GM19397 (cell line): ENCODE measurements around the gene ALX4.

Source experiments
- ATAC-seq: cut with Tn5 transposase; IDR thresholded peaks from one replicate; pipeline ENCODE4 v1.9.1; 2021; ENCODE audit warnings: mild to moderate bottlenecking, moderate library complexity; ENCODE audit not compliant: unreplicated experiment

Gene ALX4

DNA sequence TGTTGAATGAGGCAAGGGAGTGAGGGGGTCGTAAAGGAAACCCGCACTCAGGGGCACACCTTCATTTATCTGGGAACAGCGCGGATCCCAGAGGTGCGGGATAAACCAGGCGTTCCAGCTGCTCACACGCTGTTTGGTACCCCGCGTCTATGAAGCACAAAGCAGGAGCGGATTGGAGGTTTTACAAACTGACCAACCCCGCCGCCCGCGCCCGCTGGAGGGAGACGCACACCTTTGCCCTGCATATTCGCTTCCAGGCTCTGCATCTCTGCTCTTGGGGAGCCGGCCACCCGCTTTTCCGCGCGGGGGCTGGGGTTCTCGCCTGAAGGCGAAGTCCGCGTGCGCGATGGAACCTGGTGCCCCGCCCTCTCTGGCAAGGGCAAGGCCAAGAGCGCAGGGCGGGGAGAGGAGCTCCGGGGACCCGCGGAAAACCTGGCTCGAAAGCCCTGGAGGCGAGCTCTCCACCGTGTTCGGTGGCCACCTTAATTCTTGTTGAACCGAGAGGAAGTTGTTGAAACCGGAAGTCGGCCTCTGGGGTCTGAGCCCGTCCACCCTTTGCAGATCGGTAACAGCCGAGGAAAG lies 6.8 kb upstream of the ALX4 start:
- ATAC-seq, result no peak

- ATAC-seq, result no peak
Measured at GRCh38 chr11:44315947-44316658, 6.2 kb upstream of the ALX4 start.

GRCh38 chr11:44314733-44315132 lies 4.8 kb upstream of the ALX4 start:
- no peak for ATAC-seq

DNA sequence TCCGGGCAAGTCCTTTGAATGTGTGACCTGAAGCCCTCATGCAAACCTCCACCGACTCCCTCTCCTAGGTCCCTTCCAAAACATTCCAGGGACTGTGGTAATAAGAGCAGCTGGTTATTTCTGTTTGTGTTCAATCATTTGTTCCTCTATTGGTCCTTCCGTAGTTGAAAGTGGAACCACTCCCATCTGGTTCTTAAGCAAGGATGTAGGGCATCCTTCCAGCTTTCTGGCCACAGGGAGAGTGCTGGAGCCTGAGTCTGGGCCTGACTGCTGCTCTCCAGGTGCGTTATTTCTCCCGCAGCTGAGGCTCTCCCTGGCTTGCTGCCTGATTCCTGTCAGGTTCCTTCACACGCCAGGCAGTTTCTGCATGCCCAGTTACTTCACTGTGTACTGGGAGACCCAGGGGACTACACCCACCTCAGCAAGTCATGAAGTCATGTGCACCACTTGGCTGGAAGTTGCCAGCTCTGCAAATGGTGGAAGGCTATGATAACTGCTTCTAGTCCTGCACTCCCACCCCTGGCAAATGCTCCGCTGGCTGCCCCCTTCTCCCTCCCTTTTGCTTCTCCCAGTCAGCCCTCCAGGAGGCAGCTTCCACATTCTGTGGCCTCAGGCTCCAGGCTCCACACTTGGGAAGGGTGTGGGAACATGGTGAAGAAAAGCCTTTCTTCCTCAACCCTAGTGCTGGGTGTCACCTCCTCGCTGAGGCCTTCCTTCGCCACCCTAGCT lies 4.0 kb upstream of the ALX4 start:
- no peak for ATAC-seq

- ATAC-seq, result no peak
Measured at GRCh38 chr11:44312876-44313275, 2.9 kb upstream of the ALX4 start.

GRCh38 chr11:44311339-44312261 lies 1.7 kb upstream of the ALX4 start:
- ATAC-seq, result no peak

DNA sequence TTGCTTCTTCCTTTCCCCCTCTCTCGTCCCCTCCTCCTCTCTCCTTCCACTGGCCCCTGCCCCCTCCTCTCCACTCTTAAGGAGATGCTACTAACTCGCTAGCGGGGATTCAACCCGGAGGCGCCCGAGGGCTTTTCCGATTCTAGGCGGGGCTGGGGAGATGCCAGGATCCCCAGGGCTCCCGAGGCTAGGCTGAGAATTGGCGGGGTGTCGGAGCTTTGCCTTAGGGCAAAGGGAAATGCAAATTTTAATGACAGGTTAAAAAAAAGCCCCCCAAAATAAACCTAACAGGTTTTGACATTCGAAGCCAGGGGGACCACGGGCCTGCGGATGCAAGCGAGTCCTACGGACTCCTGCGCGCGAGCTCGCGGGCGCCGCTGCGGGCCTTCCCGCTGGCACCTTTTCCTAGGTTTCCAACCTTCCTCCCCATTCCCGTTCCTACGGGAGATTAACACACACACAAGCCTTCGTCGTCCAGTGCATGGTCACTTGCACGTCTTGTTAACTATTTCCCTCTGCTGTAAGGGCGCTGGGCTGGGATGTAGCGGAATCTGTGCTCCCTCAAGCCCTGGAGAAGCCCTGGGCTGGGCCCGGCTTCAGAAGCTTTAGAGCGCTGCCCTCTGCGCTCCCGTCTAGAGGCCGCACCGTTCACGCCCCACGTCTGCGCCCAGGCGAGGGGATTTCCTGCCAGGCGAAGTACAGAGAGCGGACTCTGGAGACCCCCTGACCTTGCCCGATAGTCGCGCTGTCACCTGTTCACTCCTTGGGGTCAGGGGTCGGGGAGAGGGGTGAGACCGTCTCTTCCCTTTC lies 729 bp upstream of the ALX4 start:
- ATAC-seq, result no peak

DNA sequence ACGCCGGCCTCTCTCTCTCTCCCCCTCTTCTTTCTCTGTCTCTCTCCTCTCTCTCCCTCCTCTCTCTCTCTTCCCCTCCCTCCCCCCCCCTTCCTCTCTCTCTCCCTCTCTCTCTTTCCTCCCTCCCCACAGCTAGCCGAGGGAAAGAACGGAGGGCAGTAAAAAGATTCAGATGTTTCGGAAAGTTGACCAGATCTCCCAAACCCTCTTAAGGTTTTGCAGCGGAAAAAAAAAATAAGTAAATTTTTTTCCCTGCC lies 195 bp upstream of the ALX4 start:
- ATAC-seq, result no peak

DNA sequence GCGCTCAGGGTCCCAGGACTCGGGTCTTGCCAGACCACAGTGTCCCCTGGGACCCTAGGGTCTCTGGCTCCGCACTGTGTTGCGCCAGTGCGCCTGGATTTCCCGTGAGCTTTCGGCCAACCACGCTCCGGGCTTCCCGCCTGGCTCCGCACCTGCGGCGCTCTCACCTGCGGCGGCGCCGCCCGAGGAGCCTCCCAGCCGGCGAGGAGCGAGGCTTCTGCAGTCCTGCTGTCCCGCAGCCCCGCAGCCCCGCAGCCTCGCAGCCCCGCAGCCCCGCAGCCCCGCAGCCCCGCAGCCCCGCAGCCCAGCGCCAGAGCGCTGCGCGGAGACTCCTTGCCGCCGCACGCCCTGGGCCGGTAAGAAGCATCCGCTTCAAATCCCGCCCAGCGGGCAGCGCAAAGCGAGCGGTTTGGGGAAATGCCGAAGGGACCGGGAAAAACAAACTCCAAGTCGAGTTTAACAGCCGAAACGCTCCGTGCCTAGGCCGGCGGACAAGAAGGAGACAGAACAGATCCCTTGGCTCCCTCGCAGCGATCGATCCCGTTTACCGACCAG lies 939 bp downstream of the ALX4 start:
- ATAC-seq, result no peak

GRCh38 chr11:44308256-44308922 lies 1.6 kb downstream of the ALX4 start:
- ATAC-seq, result no peak

- no peak for ATAC-seq
Measured at GRCh38 chr11:44307340-44308099, 2.4 kb downstream of the ALX4 start.

- ATAC-seq, result no peak
Measured at GRCh38 chr11:44306918-44307244, 3.1 kb downstream of the ALX4 start.

DNA sequence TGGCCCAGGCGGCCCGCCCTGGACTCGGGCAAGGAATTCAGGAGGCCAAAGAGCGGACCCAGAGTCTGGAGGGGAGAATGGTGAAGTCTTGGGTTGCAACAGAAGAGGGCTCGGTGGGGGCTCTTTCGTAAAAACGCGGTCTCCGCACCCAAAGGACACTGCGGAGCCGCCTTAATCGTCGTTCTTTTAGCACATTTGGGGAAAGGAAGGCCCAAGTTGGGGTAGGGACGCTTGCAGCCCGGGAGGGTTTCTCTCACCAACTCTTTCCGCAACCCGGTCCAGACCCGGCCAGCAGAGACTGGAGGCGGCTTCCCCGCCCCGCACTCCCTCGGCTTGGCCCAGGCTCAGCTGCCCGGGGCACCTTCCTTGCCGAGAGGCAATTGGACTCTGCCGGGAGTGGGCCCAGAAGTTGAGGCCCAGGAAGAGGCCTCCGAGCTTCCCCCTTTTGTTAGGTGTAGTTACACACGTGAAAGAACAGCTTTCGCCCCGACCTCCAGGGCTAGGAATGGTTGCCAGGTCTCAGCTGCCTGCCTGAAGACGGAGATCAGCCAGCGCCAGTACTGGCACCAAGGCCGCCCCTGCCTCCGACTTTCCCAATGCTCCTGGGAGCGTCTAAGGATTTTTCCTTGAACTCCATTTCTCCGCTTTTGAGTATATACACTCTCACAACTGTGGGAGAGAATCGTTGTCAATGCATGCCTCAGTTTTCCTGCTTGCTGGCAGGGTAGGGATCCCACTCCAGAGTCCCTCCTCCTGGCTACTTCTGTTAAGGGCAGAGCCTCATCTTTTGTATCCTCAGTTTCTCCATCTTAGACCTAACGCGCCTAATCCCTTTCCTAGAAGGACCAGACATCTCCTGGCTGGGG lies 3.7 kb downstream of the ALX4 start:
- ATAC-seq, result no peak

DNA sequence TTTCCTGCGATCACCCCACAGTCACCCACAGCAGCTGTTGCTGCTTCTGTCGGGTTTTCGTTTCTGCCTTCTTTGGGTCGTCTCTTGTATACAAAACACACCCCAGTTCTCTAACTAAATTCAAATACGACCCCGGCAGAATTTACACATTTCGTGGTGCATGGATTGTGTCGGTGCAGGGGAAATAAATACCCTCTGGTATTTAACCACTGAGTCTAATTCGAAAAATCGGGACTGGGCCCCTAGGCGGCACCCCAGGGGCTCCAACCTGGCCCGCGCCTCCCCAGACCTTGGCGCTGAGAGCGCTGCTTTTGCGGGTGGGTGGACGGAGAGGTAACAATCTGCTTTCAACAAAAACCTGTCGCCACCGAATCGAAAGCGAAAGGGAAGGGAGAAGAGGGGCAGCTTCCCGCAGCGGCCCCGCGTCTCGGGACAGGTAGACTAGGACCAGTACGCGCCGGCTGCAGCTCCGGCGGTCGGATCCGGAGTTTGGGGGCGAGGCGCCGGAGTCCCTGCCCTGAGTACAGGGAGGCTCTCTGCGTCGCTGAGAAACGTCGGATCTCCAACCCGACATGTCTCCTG lies 4.4 kb downstream of the ALX4 start:
- ATAC-seq, result no peak

GRCh38 chr11:44305026-44305469 lies 4.9 kb downstream of the ALX4 start:
- no peak for ATAC-seq

DNA sequence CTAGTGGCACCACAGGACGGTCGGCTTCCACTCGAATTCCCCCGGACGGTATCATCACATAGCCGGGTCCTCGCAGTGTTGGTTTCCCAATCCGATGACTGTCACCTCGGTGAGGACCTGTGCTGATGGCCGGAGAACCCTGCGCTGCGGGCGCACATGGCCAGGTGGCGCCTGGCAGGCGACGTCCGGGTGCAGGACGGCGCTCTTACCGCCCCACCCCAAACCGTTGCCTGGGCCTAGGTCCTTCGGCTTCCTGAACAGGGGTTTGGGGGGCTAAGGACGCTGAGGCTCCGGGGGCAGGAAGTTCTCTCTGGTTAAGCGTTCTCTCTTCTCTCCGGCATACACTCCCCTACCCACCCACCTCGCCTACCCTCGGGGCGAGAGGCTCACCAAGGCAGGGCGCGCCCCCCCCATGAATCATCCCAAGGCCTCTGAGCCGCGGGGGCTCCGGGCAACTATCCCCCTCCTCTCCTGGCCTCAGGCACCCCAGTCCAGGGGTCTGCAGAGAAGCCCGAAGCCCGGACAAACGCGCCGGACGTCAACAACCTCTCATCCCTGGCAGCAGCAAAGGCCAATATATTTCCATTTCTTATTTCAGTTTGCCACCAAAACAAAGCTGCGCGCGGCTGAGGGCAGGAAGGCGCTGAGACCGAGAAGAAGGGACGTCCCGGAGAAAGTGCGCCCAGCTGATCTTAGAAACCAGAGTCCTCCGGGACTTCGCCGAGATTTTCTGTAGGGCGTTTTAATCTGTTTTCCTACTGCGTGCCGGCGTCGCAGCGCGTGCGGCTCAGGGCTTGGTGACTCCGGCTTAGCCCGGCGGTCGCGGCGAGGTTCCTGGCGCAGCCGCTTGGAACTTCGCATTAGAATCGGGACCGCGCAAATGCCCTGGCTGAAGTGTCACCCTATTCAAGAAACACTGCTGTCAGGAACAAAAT lies 5.6 kb downstream of the ALX4 start:
- no peak for ATAC-seq
